H1 (cell line): Measurements from ENCODE around the gene GLI1. TPM values are rescaled to one million over a fixed set of nuclear protein-coding genes. Genes with fewer than 3 reads are reported as not detected.
A peak's percentile ranks its signal among the peaks of the same experiment; 100 is the strongest.

Source experiments
- CTCF ChIA-PET: fragments of 300-600 bp; sonication (Branson Sonifier 250); formaldehyde crosslinking; loops from one replicate; lab custom pipeline; 2021; ENCODE audit not compliant: partially characterized antibody; lab: Charles Lee
- POLR2A ChIA-PET: fragments of 300-600 bp; sonication (Branson Sonifier 250); formaldehyde crosslinking; loops from one replicate; lab custom pipeline; 2021; ENCODE audit warnings: inconsistent platforms; ENCODE audit not compliant: partially characterized antibody; lab: Charles Lee
- DNase-seq, 2 experiments: peaks; one replicate each; pipeline versions ENCODE4 v3.0.0 to v3.0.0-alpha.2; 2010 to 2022; ENCODE audit warnings: low spot score in 2 of 2, low read depth in 1 of 2, mixed read lengths in 1 of 2
- FAIRE-seq: peaks from 2 replicates; lab custom pipeline; 2011; peaks lifted over from hg19 to GRCh38; lab: Jason Lieb, UNC
- H2AFZ ChIP-seq: 2 replicates; pipeline ENCODE4 v1.8.1; 2012; ENCODE audit warnings: low read length, inconsistent platforms
- H2AK5ac ChIP-seq: 2 replicates; pipeline ENCODE4 v1.6.1; 2013; ENCODE audit warnings: low read depth, low read length
- H2BK120ac ChIP-seq: replicated peaks from 2 replicates; pipeline ENCODE3; 2013; ENCODE audit warnings: low read depth, low read length, inconsistent platforms
- H2BK12ac ChIP-seq: 2 replicates; pipeline ENCODE4 v1.6.1; 2013; ENCODE audit warnings: low read depth, low read length
- H2BK15ac ChIP-seq: 2 replicates; pipeline ENCODE4 v1.6.1; 2013; ENCODE audit warnings: low read length
- H2BK20ac ChIP-seq: 2 replicates; pipeline ENCODE4 v1.6.1; 2013; ENCODE audit warnings: low read length
- H2BK5ac ChIP-seq: 2 replicates; pipeline ENCODE4 v1.6.1; 2013; ENCODE audit warnings: low read depth, low read length
- H3K14ac ChIP-seq: 2 replicates; pipeline ENCODE4 v1.6.1; 2013; ENCODE audit warnings: inconsistent platforms; ENCODE audit not compliant: insufficient read length
- H3K18ac ChIP-seq: 2 replicates; pipeline ENCODE4 v1.6.1; 2013; ENCODE audit warnings: low read length; ENCODE audit errors: extremely low read depth
- H3K23ac ChIP-seq: 2 replicates; pipeline ENCODE4 v1.6.1; 2013; ENCODE audit warnings: inconsistent platforms; ENCODE audit not compliant: insufficient read length
- H3K23me2 ChIP-seq: 2 replicates; pipeline ENCODE4 v1.6.1; 2013; ENCODE audit warnings: low read depth, low read length
- H3K27ac ChIP-seq: 2 replicates; pipeline ENCODE4 v1.6.1; 2011; ENCODE audit warnings: low read depth, low read length, inconsistent platforms
- H3K27me3 ChIP-seq, 4 experiments: replicated peaks in 1 of 4; 1 replicate in 1 of 4; 2 replicates in 3 of 4; pipeline versions ENCODE4 v1.6.1 to v1.8.1; 2011 to 2013; ENCODE audit warnings: low read length in 3 of 4, mild to moderate bottlenecking in 3 of 4, inconsistent platforms in 2 of 4, mixed read lengths in 2 of 4, moderate library complexity in 1 of 4; ENCODE audit not compliant: control insufficient read depth in 3 of 4, insufficient read depth in 3 of 4; ENCODE audit errors: extremely low read depth in 1 of 4
- H3K36me3 ChIP-seq, 4 experiments: 2 replicates each; pipeline versions ENCODE4 v1.6.1 to v1.8.1; 2011 to 2013; ENCODE audit warnings: mild to moderate bottlenecking in 4 of 4, low read length in 3 of 4, moderate library complexity in 2 of 4, control low read depth in 1 of 4, inconsistent platforms in 1 of 4; ENCODE audit not compliant: insufficient read depth in 4 of 4, control insufficient read depth in 2 of 4
- H3K4ac ChIP-seq: replicated peaks from 2 replicates; pipeline ENCODE3; 2013; ENCODE audit warnings: low read length, low read depth, mixed read lengths, inconsistent platforms; ENCODE audit not compliant: insufficient read length
- H3K4me1 ChIP-seq, 4 experiments: replicated peaks in 1 of 4; 1 replicate in 1 of 4; 2 replicates in 3 of 4; pipeline versions ENCODE4 v1.6.1 to v1.8.1; 2011 to 2013; ENCODE audit warnings: low read length in 3 of 4, inconsistent platforms in 2 of 4, mixed read lengths in 1 of 4; ENCODE audit not compliant: insufficient read depth in 4 of 4, control insufficient read depth in 3 of 4
- H3K4me2 ChIP-seq, 2 experiments: 2 replicates each; pipeline versions ENCODE4 v1.6.1 to v1.8.1; 2011 to 2013; ENCODE audit warnings: low read depth in 2 of 2, low read length in 2 of 2, control low read depth in 1 of 2, inconsistent platforms in 1 of 2, mild to moderate bottlenecking in 1 of 2; ENCODE audit not compliant: insufficient read depth in 1 of 2
- H3K4me3 ChIP-seq, 4 experiments: fragments of 200-600, 300-600 bp in 1 of 4; sonication (generic), shearing (Covaris generic), sonication (Bioruptor Twin) in 1 of 4; 2 replicates each; pipeline versions ENCODE4 v1.5.1 to v1.8.1; 2011 to 2016; ENCODE audit warnings: low read length in 4 of 4, low read depth in 3 of 4, control low read depth in 2 of 4, inconsistent platforms in 2 of 4, mild to moderate bottlenecking in 2 of 4, mixed read lengths in 1 of 4, moderate library complexity in 1 of 4; ENCODE audit not compliant: insufficient read depth in 2 of 4; ENCODE audit errors: extremely low read depth in 1 of 4
- H3K56ac ChIP-seq: replicated peaks from 2 replicates; pipeline ENCODE3; 2013; ENCODE audit warnings: low read depth, mild to moderate bottlenecking, mixed read lengths, low read length, inconsistent platforms; ENCODE audit not compliant: insufficient read length
- H3K79me1 ChIP-seq: 2 replicates; pipeline ENCODE4 v1.6.1; 2013; ENCODE audit warnings: low read depth, low read length, control low read depth
- H3K79me2 ChIP-seq, 2 experiments: 2 replicates each; pipeline versions ENCODE4 v1.6.1 to v1.8.1; 2012 to 2013; ENCODE audit warnings: low read length in 2 of 2, mild to moderate bottlenecking in 2 of 2, inconsistent platforms in 1 of 2; ENCODE audit not compliant: insufficient read depth in 2 of 2, control insufficient read depth in 1 of 2
- H3K9ac ChIP-seq, 4 experiments: replicated peaks in 1 of 4; 1 replicate in 1 of 4; 2 replicates in 3 of 4; pipeline versions ENCODE4 v1.6.1 to v1.8.1; 2011 to 2013; ENCODE audit warnings: low read depth in 3 of 4, low read length in 3 of 4, control low read depth in 2 of 4, mild to moderate bottlenecking in 2 of 4, moderate library complexity in 2 of 4, inconsistent platforms in 1 of 4; ENCODE audit errors: extremely low read depth in 1 of 4
- H3K9me3 ChIP-seq, 2 experiments: 2 replicates each; pipeline versions ENCODE4 v1.6.1 to v1.8.1; 2012 to 2013; ENCODE audit warnings: mild to moderate bottlenecking in 2 of 2, moderate library complexity in 2 of 2, control low read depth in 1 of 2, inconsistent platforms in 1 of 2, low read depth in 1 of 2, low read length in 1 of 2, mixed read lengths in 1 of 2; ENCODE audit not compliant: insufficient read depth in 2 of 2
- H4K20me1 ChIP-seq, 2 experiments: replicated peaks in 1 of 2; 2 replicates each; pipeline versions ENCODE3 to v1.8.1; 2011 to 2013; ENCODE audit warnings: inconsistent platforms in 2 of 2, low read length in 2 of 2, mild to moderate bottlenecking in 1 of 2; ENCODE audit not compliant: insufficient read depth in 2 of 2, control insufficient read depth in 1 of 2
- H4K5ac ChIP-seq: 2 replicates; pipeline ENCODE4 v1.6.1; 2013; ENCODE audit warnings: low read length, low read depth, mixed read lengths, inconsistent platforms; ENCODE audit not compliant: insufficient read length
- H4K8ac ChIP-seq: 2 replicates; pipeline ENCODE4 v1.8.0; 2013; ENCODE audit warnings: mild to moderate bottlenecking, moderate library complexity, low read length, inconsistent platforms; ENCODE audit not compliant: insufficient read depth; ENCODE audit errors: extremely low read depth
- H4K91ac ChIP-seq: replicated peaks from 2 replicates; pipeline ENCODE3; 2013; ENCODE audit warnings: low read length, mixed read lengths, inconsistent platforms; ENCODE audit not compliant: insufficient read length
- BACH1 ChIP-seq: IDR thresholded peaks from 2 replicates; pipeline ENCODE4 v1.6.1; 2012; ENCODE audit warnings: low read length, improper control_type of control experiment
- EGR1 ChIP-seq: IDR thresholded peaks from 2 replicates; pipeline ENCODE4 v1.6.1; 2011; ENCODE audit warnings: low read depth, low read length, borderline replicate concordance
- GTF2F1 ChIP-seq: IDR thresholded peaks from 2 replicates; pipeline ENCODE4 v1.6.1; 2012; ENCODE audit warnings: low read depth, low read length, improper control_type of control experiment, borderline replicate concordance
- KDM4A ChIP-seq: IDR thresholded peaks from one replicate; pipeline ENCODE4 v1.7.1; 2012; ENCODE audit warnings: low read depth, mild to moderate bottlenecking, moderate library complexity, low read length, inconsistent platforms; ENCODE audit not compliant: severe bottlenecking
- PHF8 ChIP-seq: fragments of 200-600 bp; sonication (generic); conservative IDR thresholded peaks from 2 replicates; pipeline ENCODE4 v1.7.1; 2012; ENCODE audit warnings: low read depth, mild to moderate bottlenecking, inconsistent platforms, low read length, moderate library complexity
- POU5F1 ChIP-seq: IDR thresholded peaks from 2 replicates; pipeline ENCODE4 v1.6.1; 2011; ENCODE audit warnings: low read depth, mild to moderate bottlenecking, low read length, moderate library complexity
- SIN3A ChIP-seq, 2 experiments: IDR thresholded peaks in 1 of 2; conservative IDR thresholded peaks in 1 of 2; 2 replicates each; pipeline ENCODE4 v1.6.1; 2011 to 2012; ENCODE audit warnings: low read length in 2 of 2, improper control_type of control experiment in 1 of 2, low read depth in 1 of 2, mild to moderate bottlenecking in 1 of 2
- SP4 ChIP-seq: IDR thresholded peaks from 2 replicates; pipeline ENCODE4 v1.6.1; 2012; ENCODE audit warnings: low read length, inconsistent platforms
- WGBS, 2 experiments: shearing (Covaris generic) in 1 of 2; methylation state at CpG; one replicate each; pipeline versions ENCODE4 v1.1.6 to v1.1.7; 2013 to 2015; ENCODE audit warnings: low lambda C conversion rate in 2 of 2, mixed read lengths in 2 of 2, inconsistent platforms in 1 of 2, low coverage in 1 of 2, missing lambda C conversion rate in 1 of 2; ENCODE audit not compliant: insufficient replicate concordance in 2 of 2, insufficient coverage in 1 of 2, insufficient read length in 1 of 2; ENCODE audit errors: extremely low coverage in 1 of 2, missing lambda C conversion rate in 1 of 2; 5-methylcytosine and 5-hydroxymethylcytosine counted together
- polyA plus RNA-seq, 7 experiments: library from polyadenylated mRNA; depleted of rRNA in 3 of 7; stranded (reverse) in 5 of 7; unstranded in 2 of 7; fragments of >200 nt in 5 of 7; fragments of 200-250 nt in 2 of 7; gene quantifications; 1 replicate in 5 of 7; 2 replicates in 1 of 7; 4 replicates in 1 of 7; pipeline versions ENCODE4 v1.2.1 to v1.2.3, GENCODE V29; 2011 to 2013; ENCODE audit warnings: missing spikeins in 2 of 7, mixed read lengths in 2 of 7
- total RNA-seq: library from RNA; stranded (reverse); fragmentation: NEBNext Ultra II Directional; extraction: Animal tissue kit (Norgen Biotek cat#: 25700); gene quantifications from 2 replicates; pipeline ENCODE4 v1.2.1, GENCODE V29; 2021
- TF ChIP-seq, protein P1 (sequence below), 3 experiments: IDR thresholded peaks; 1 replicate in 2 of 3; 2 replicates in 1 of 3; pipeline versions ENCODE4 v1.5.1 to v1.6.1; 2011; ENCODE audit warnings: low read length in 3 of 3, mild to moderate bottlenecking in 3 of 3, inconsistent platforms in 2 of 3, low read depth in 1 of 3, moderate library complexity in 1 of 3; ENCODE audit not compliant: insufficient read depth in 1 of 3; ENCODE audit errors: control extremely low read depth in 1 of 3

Gene GLI1
- total and polyA plus RNA-seq, 2 of the 8 experiments (the other 6 are each of a cell fraction or from before 2014, with no cell fraction given), result 23.5 to 25.3 TPM

DNA sequence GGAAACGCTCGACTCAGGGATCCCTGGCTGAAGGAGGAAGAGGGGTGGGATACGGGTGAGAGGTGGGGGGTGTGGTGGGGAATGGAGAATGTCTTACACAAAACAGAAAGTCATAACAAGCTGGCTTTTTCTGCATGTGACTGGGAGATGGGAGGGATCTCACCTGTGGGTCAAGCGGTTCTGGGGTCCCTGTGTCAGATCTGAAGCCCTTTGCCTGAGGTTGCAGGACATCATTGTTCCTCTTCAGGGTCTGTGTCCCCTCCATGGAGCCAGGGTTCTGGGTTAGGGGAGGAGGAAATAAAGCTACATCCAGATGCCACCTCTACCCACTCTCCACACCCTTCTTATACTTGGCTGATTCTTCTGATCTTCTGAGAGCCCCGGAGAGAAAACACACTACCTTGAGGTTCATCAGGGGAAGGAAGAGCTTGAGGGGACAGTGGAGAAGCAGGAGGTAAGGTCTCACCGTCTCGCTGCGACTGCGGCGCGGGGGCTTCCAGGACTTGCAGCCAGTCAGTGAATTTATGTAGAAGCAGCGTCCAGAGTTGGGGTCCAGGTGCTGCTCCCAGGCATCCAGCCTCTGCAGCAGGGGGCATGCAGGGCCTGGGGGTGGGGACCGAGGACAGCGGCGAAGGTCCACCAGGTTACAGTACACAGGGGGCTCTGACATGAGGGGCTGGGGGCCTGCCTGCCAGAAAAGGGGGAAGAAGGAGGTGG, 17.6 kb downstream of the GLI1 start:
- no peak overlapping the region for H4K8ac ChIP-seq
- H4K20me1 ChIP-seq, result peaks cover 0 to 4% of the 10 kb centered on the region in 2 experiments
- H3K79me2 ChIP-seq, result no peaks in the 10 kb centered on the region
- no peaks in the 10 kb centered on the region for H3K36me3 ChIP-seq
- no peaks in the 10 kb centered on the region for H3K9me3 ChIP-seq
- no peak overlapping the region for H2AFZ ChIP-seq
- CTCF ChIA-PET, result interaction anchor here (0.7 to 25.1 kb wide), 8 partner anchors 9 to 230 kb away, joined by 3 to 441 read pairs (median 4); partner anchors contain the start of genes GLI1, INHBE and MARS1
- H2BK20ac ChIP-seq, result peak overlapping the region; percentile 3; the same call in 1 of the 2 replicates
- H2BK5ac ChIP-seq, result peak overlapping the region; percentile 7; the same call in 1 of the 2 replicates
- no peak overlapping the region for H3K27ac ChIP-seq
- WGBS, 2 experiments, result 95% methylated on average over 14 of the region's 15 CpGs; no CpG with 5 or more reads in 1 of the 2 experiments
- no peak overlapping the region for H4K91ac ChIP-seq
- H3K23ac ChIP-seq, result no peak overlapping the region
- H3K4me3 ChIP-seq, result no peak overlapping the region
- H2BK12ac ChIP-seq, result no peak overlapping the region; the same call in 1 of the 2 replicates
- peaks cover 0 to 25% (median 11%) of the 10 kb centered on the region in 4 experiments; a peak in 6 of 7 replicates for H3K4me1 ChIP-seq
- H3K23me2 ChIP-seq, result peaks cover 8% of the 10 kb centered on the region; the same call in 1 of the 2 replicates
- no peak overlapping the region for H3K4ac ChIP-seq
- H2AK5ac ChIP-seq, result no peak overlapping the region
- POLR2A ChIA-PET, result interaction anchor here (1.1 to 1.4 kb wide), 3 partner anchors 49 to 236 kb away, joined by 3 to 5 read pairs (median 4); partner anchors contain the start of gene DCTN2
- peak overlapping the region; percentile 52; the same call in 1 of the 2 replicates for H3K18ac ChIP-seq
- H3K27me3 ChIP-seq, result peaks cover 20 to 49% (median 42%) of the 10 kb centered on the region in 4 experiments
- no peak overlapping the region for H2BK120ac ChIP-seq
- H3K56ac ChIP-seq, result no peak overlapping the region
- FAIRE-seq (no peak), DNase-seq (no peak)
- H3K14ac ChIP-seq, result no peak overlapping the region
- no peaks in the 10 kb centered on the region for H3K79me1 ChIP-seq
- no peak overlapping the region for H4K5ac ChIP-seq
- no peak overlapping the region; a peak in 1 of 4 replicates for H3K4me2 ChIP-seq
- H2BK15ac ChIP-seq, result peak overlapping the region; percentile 36; the same call in 1 of the 2 replicates
- H3K9ac ChIP-seq, result no peak overlapping the region
- TF ChIP-seq POU5F1 (no peak), SP4 (no peak), PHF8 (no peak), BACH1 (no peak), EGR1 (no peak), GTF2F1 (no peak), SIN3A (conservative IDR thresholded peaks at IDR 0.05 in 1 of 2, IDR thresholded peaks at IDR 0.05 in 1 of 2; ENCODE audit: low read depth in 1 of 2, low read length in 2 of 2) (no peak), KDM4A (no peak)
- TF ChIP-seq, protein P1, sequence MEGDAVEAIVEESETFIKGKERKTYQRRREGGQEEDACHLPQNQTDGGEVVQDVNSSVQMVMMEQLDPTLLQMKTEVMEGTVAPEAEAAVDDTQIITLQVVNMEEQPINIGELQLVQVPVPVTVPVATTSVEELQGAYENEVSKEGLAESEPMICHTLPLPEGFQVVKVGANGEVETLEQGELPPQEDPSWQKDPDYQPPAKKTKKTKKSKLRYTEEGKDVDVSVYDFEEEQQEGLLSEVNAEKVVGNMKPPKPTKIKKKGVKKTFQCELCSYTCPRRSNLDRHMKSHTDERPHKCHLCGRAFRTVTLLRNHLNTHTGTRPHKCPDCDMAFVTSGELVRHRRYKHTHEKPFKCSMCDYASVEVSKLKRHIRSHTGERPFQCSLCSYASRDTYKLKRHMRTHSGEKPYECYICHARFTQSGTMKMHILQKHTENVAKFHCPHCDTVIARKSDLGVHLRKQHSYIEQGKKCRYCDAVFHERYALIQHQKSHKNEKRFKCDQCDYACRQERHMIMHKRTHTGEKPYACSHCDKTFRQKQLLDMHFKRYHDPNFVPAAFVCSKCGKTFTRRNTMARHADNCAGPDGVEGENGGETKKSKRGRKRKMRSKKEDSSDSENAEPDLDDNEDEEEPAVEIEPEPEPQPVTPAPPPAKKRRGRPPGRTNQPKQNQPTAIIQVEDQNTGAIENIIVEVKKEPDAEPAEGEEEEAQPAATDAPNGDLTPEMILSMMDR (IDR thresholded peaks at IDR 0.05; ENCODE audit: control extremely low read depth in 1 of 3, insufficient read depth in 1 of 3, low read depth in 1 of 3, low read length in 3 of 3), result no peak
